HCT116 (cell line): ENCODE measurements around the gene DIO3.

ENCODE experiments used
- CTCF ChIP-seq, 3 experiments: fragments of 200-600 bp in 1 of 3; sonication (generic) in 1 of 3; IDR thresholded peaks in 2 of 3; conservative IDR thresholded peaks in 1 of 3; 2 replicates each; pipeline ENCODE4 v1.5.1; 2012 to 2017; ENCODE audit warnings: low read depth in 2 of 3, low read length in 2 of 3, antibody characterized with exemption in 1 of 3, borderline replicate concordance in 1 of 3, control low read depth in 1 of 3, mild to moderate bottlenecking in 1 of 3, mixed read lengths in 1 of 3, mixed run types in 1 of 3, moderate library complexity in 1 of 3; ENCODE audit not compliant: insufficient read depth in 1 of 3
- EGR1 ChIP-seq: IDR thresholded peaks from 2 replicates; pipeline ENCODE4 v1.6.1; 2012; ENCODE audit warnings: low read depth
- EZH2 ChIP-seq: fragments of 200-600 bp; sonication (generic); IDR thresholded peaks from 2 replicates; pipeline ENCODE4 v1.6.1; 2017; ENCODE audit warnings: antibody characterized with exemption, mixed run types
- POLR2A ChIP-seq: IDR thresholded peaks from 2 replicates; pipeline ENCODE4 v1.7.0; 2011; ENCODE audit warnings: borderline replicate concordance; ENCODE audit not compliant: insufficient read depth, insufficient read length; ENCODE audit errors: extremely low read depth
- POLR2AphosphoS5 ChIP-seq: IDR thresholded peaks from 2 replicates; pipeline ENCODE4 v1.6.1; 2011; ENCODE audit warnings: mild to moderate bottlenecking, low read depth, low read length, moderate library complexity
- RAD21 ChIP-seq: IDR thresholded peaks from 2 replicates; pipeline ENCODE4 v1.6.1; 2012; ENCODE audit warnings: low read depth, mild to moderate bottlenecking
- REST ChIP-seq: IDR thresholded peaks from 2 replicates; pipeline ENCODE4 v1.6.1; 2012; ENCODE audit warnings: low read depth
- SIN3A ChIP-seq: IDR thresholded peaks from 2 replicates; pipeline ENCODE4 v1.6.1; 2012; ENCODE audit warnings: low read depth
- SP1 ChIP-seq: IDR thresholded peaks from 2 replicates; pipeline ENCODE4 v1.6.1; 2012; ENCODE audit warnings: low read depth
- YY1 ChIP-seq: IDR thresholded peaks from 2 replicates; pipeline ENCODE4 v1.6.1; 2011; ENCODE audit warnings: low read length, low read depth, moderate library complexity, mild to moderate bottlenecking; ENCODE audit not compliant: insufficient replicate concordance; ENCODE audit errors: extremely low read depth
- ZBTB33 ChIP-seq: IDR thresholded peaks from 2 replicates; pipeline ENCODE4 v1.6.1; 2011; ENCODE audit warnings: mild to moderate bottlenecking, low read length, moderate library complexity; ENCODE audit not compliant: insufficient replicate concordance; ENCODE audit errors: extremely low read depth

- TF ChIP-seq POLR2A: no peak
- no peak for TF ChIP-seq SP1
- TF ChIP-seq REST: no peak
- TF ChIP-seq CTCF (IDR thresholded peaks at IDR 0.05 in 2 of 3, conservative IDR thresholded peaks at IDR 0.05 in 1 of 3; ENCODE audit: borderline replicate concordance in 1 of 3, insufficient read depth in 1 of 3, low read depth in 2 of 3, low read length in 2 of 3): no peak
- TF ChIP-seq EZH2: no peak
- no peak for TF ChIP-seq EGR1
- no peak for TF ChIP-seq ZBTB33
- TF ChIP-seq YY1: no peak
- no peak for TF ChIP-seq POLR2AphosphoS5
- TF ChIP-seq RAD21: no peak
- TF ChIP-seq SIN3A: no peak
These were observed 12.1 kb upstream of the DIO3 start for GRCh38 chr14:101549154-101549553.
